ENCODE results near the gene SMPD4. TPM values are rescaled to one million over a fixed set of nuclear protein-coding genes. Genes with fewer than 3 reads are reported as not detected.
"Not testable (repeated sequence)": the region's sequence is repeated elsewhere in the genome, so short reads cannot be mapped to it uniquely, and the experiment has no call there.

The SMPD4 gene
- polyA plus RNA-seq, 3 donors = 10.5 to 34.6 (median 14.2) TPM

DNA sequence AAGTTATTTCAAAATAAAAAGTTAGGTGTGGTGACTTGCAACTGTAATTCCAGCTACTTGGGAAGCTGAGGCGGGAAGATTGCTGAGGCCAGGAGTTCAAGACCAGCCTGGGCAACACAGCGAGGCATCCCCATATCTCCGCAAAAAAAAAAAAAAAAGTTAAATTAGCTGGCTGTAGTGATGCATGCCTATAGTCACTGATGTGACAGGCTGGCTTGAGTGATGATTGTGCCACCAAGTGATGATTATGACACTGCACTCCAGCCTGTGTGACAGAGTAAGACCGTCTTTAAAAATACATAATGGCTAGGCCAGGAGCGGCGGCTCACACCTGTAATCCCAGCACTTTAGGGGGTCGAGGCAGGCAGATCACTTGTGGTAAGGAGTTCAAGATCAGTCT, 11.5 kb downstream of the SMPD4 start:
- Histone ChIP-seq H3K9ac (ENCODE audit: insufficient read depth, low read length, poor library complexity, severe bottlenecking) (no peak overlapping the region), H3K4me1 (ENCODE audit: control insufficient read depth in 1 of 2, insufficient read depth in 2 of 2, low read length in 2 of 2) (no peaks in the 10 kb centered on the region), H2AFZ (ENCODE audit: insufficient read depth, low read depth, low read length, poor library complexity, severe bottlenecking) (no peak overlapping the region), H3K9me3 (replicated peaks in 1 of 2; ENCODE audit: control insufficient read depth in 1 of 2, insufficient read depth in 1 of 2, low read length in 2 of 2) (no peaks in the 10 kb centered on the region), H3K79me2 (ENCODE audit: insufficient read depth, low read length) (no peaks in the 10 kb centered on the region), H3K4me2 (replicated peaks; ENCODE audit: extremely low read depth, low read length, poor library complexity, severe bottlenecking) (no peak overlapping the region), H3K4me3 (replicated peaks in 1 of 3; ENCODE audit: low read depth in 2 of 3, low read length in 3 of 3) (no peak overlapping the region), H3K27ac (ENCODE audit: low read depth in 1 of 2, low read length in 2 of 2) (no peak overlapping the region), H3K27me3 (ENCODE audit: control insufficient read depth in 2 of 2, insufficient read depth in 2 of 2, low read length in 2 of 2) (no peaks in the 10 kb centered on the region), H4K20me1 (ENCODE audit: insufficient read depth, low read length) (no peaks in the 10 kb centered on the region), H3K36me3 (replicated peaks in 1 of 2; ENCODE audit: control insufficient read depth in 1 of 2, insufficient read depth in 2 of 2, low read length in 2 of 2) (peaks cover 59 to 92% of the 10 kb centered on the region in 2 donors)
- H3K9me3 Mint-ChIP-seq = peaks cover 0 to 2% (median 0%) of the 10 kb centered on the region in 7 donors
- H3K36me3 Mint-ChIP-seq = peaks cover 68 to 87% of the 10 kb centered on the region in 2 donors
- no peak for TF ChIP-seq CTCF (IDR thresholded peaks at IDR 0.05)
- DNase-seq = no peak
- peaks cover 0 to 1% (median 0%) of the 10 kb centered on the region in 3 donors for H3K27me3 Mint-ChIP-seq (ENCODE audit: low read depth in 3 of 3)
- 80% methylated on average over 1 of the region's 7 CpGs for WGBS (ENCODE audit: insufficient coverage)
- intact Hi-C loops (cut with micrococcal nuclease) = no loop called here
- peak overlapping the region in 1 of 7 donors; percentile 40 for H3K27ac Mint-ChIP-seq
- no peaks in the 10 kb centered on the region for H3K4me1 Mint-ChIP-seq
- H3K4me3 Mint-ChIP-seq = no peak overlapping the region

GRCh38 chr2:130169163-130169562, 12.2 kb downstream of the SMPD4 start:
- H3K9ac ChIP-seq (ENCODE audit: insufficient read depth, low read length, poor library complexity, severe bottlenecking); H3K79me2 ChIP-seq (ENCODE audit: insufficient read depth, low read length); H4K20me1 ChIP-seq (ENCODE audit: insufficient read depth, low read length); H3K27ac ChIP-seq (ENCODE audit: low read depth in 1 of 2, low read length in 2 of 2); DNase-seq; H3K4me3 Mint-ChIP-seq; H3K27me3 Mint-ChIP-seq (ENCODE audit: low read depth in 3 of 3); H3K4me2 ChIP-seq (replicated peaks; ENCODE audit: extremely low read depth, low read length, poor library complexity, severe bottlenecking); H3K9me3 Mint-ChIP-seq; intact Hi-C loops (cut with micrococcal nuclease); H3K4me3 ChIP-seq (replicated peaks in 1 of 3; ENCODE audit: low read depth in 2 of 3, low read length in 3 of 3); H3K4me1 ChIP-seq (ENCODE audit: control insufficient read depth in 1 of 2, insufficient read depth in 2 of 2, low read length in 2 of 2); H3K27ac Mint-ChIP-seq; H3K27me3 ChIP-seq (ENCODE audit: control insufficient read depth in 2 of 2, insufficient read depth in 2 of 2, low read length in 2 of 2); H3K9me3 ChIP-seq (replicated peaks in 1 of 2; ENCODE audit: control insufficient read depth in 1 of 2, insufficient read depth in 1 of 2, low read length in 2 of 2); H3K4me1 Mint-ChIP-seq; H2AFZ ChIP-seq (ENCODE audit: insufficient read depth, low read depth, low read length, poor library complexity, severe bottlenecking): not testable (repeated sequence)
- no CpG with 5 or more reads among the region's 3 CpGs for WGBS (ENCODE audit: insufficient coverage)
- peaks cover 61 to 92% of the 10 kb centered on the region in 2 donors for H3K36me3 ChIP-seq (replicated peaks in 1 of 2; ENCODE audit: control insufficient read depth in 1 of 2, insufficient read depth in 2 of 2, low read length in 2 of 2)
- H3K36me3 Mint-ChIP-seq = peaks cover 71 to 92% of the 10 kb centered on the region in 2 donors

DNA sequence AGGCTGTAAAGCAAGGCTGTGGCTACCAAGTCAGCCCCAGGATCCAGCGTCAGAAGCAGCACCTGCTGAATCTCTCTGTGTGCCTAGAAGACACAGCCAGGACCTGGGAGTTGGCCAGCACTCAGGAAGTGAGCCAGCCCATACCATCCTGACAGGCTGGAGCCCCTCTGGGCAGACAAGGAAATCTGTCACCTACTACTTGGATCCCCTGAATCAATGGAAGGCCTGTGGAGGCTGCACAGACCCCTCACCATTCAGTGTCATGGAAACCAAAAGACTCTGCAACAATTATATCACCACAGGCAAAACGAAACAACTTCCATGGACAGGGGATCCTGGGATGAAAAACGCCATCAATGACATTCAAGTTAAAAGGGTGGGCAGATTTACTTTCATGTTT, 14.8 kb downstream of the SMPD4 start:
- intact Hi-C loops (cut with micrococcal nuclease); H3K9me3 Mint-ChIP-seq; H3K9ac ChIP-seq (ENCODE audit: insufficient read depth, low read length, poor library complexity, severe bottlenecking); H2AFZ ChIP-seq (ENCODE audit: insufficient read depth, low read depth, low read length, poor library complexity, severe bottlenecking); H3K4me2 ChIP-seq (replicated peaks; ENCODE audit: extremely low read depth, low read length, poor library complexity, severe bottlenecking); H3K27ac Mint-ChIP-seq; H3K27me3 ChIP-seq (ENCODE audit: control insufficient read depth in 2 of 2, insufficient read depth in 2 of 2, low read length in 2 of 2); H3K79me2 ChIP-seq (ENCODE audit: insufficient read depth, low read length); H3K27me3 Mint-ChIP-seq (ENCODE audit: low read depth in 3 of 3); H3K4me1 ChIP-seq (ENCODE audit: control insufficient read depth in 1 of 2, insufficient read depth in 2 of 2, low read length in 2 of 2); H3K9me3 ChIP-seq (replicated peaks in 1 of 2; ENCODE audit: control insufficient read depth in 1 of 2, insufficient read depth in 1 of 2, low read length in 2 of 2); DNase-seq; H4K20me1 ChIP-seq (ENCODE audit: insufficient read depth, low read length); H3K4me1 Mint-ChIP-seq; H3K4me3 ChIP-seq (replicated peaks in 1 of 3; ENCODE audit: low read depth in 2 of 3, low read length in 3 of 3); H3K4me3 Mint-ChIP-seq; H3K27ac ChIP-seq (ENCODE audit: low read depth in 1 of 2, low read length in 2 of 2): not testable (repeated sequence)
- peaks cover 63 to 86% of the 10 kb centered on the region in 2 donors for H3K36me3 ChIP-seq (replicated peaks in 1 of 2; ENCODE audit: control insufficient read depth in 1 of 2, insufficient read depth in 2 of 2, low read length in 2 of 2)
- 94% methylated on average over 3 of the region's 3 CpGs for WGBS (ENCODE audit: insufficient coverage)
- peaks cover 69 to 92% of the 10 kb centered on the region in 2 donors for H3K36me3 Mint-ChIP-seq

Measured in CD14-positive monocyte (primary cell).